Measurements from ENCODE around the gene CTTNBP2NL. TPM values are rescaled to one million over a fixed set of nuclear protein-coding genes. Genes with fewer than 3 reads are reported as not detected.

Gene CTTNBP2NL, protein sequence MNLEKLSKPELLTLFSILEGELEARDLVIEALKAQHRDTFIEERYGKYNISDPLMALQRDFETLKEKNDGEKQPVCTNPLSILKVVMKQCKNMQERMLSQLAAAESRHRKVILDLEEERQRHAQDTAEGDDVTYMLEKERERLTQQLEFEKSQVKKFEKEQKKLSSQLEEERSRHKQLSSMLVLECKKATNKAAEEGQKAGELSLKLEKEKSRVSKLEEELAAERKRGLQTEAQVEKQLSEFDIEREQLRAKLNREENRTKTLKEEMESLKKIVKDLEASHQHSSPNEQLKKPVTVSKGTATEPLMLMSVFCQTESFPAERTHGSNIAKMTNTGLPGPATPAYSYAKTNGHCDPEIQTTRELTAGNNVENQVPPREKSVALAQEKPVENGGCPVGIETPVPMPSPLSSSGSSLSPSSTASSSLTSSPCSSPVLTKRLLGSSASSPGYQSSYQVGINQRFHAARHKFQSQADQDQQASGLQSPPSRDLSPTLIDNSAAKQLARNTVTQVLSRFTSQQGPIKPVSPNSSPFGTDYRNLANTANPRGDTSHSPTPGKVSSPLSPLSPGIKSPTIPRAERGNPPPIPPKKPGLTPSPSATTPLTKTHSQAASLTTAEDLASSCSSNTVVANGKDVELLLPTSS
- total RNA-seq (2022; extraction: Qiagen RNA extraction): 5.1 to 9.9 TPM (median 7.6 TPM) in 5 replicates

DNA sequence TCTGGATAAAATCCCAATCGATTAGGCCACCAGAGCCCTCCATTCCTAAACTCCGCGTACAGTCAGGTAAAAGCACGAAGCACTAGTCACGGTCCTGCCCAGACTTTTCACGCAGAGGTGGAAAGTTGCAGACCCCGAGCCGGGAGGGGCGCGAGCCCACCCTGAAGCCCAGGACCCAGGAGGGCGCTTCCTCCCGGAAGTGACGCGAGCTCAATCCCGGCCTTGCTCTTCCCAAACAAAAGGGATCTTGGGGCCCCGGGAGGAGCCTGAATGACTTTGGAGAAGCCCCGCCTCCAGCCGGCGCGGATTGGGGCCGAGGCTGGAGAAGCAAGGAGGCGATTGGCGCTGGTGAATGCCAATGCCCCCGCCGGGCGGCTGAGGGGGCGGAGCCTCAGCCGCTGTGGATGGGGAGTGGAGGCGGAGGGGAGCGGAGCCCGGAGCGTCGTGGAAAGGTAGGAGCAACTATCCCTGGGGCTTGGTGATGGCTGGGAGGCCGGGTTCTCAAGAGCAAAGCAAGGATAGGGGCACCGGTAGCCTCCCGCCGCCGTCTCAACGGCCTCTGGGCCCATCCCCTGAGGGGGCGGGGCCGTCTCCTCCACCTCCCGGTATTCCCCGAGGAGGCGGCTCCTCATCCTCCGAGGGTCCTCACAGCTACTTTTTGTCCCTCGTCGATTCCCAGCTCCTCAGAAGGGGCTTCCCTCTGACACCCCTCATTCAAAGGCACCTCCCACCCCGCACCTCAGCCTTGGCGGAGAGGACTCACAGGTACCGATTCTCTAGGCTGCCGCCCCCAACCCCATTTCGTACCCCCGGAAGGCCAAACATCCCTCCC is at the start of gene CTTNBP2NL:
Gene CTTNBP2NL (plus strand): TSS at position 394 of the 832 bp plus-strand sequence. CDS start 19,952 bp downstream, outside the sequence.

DNA sequence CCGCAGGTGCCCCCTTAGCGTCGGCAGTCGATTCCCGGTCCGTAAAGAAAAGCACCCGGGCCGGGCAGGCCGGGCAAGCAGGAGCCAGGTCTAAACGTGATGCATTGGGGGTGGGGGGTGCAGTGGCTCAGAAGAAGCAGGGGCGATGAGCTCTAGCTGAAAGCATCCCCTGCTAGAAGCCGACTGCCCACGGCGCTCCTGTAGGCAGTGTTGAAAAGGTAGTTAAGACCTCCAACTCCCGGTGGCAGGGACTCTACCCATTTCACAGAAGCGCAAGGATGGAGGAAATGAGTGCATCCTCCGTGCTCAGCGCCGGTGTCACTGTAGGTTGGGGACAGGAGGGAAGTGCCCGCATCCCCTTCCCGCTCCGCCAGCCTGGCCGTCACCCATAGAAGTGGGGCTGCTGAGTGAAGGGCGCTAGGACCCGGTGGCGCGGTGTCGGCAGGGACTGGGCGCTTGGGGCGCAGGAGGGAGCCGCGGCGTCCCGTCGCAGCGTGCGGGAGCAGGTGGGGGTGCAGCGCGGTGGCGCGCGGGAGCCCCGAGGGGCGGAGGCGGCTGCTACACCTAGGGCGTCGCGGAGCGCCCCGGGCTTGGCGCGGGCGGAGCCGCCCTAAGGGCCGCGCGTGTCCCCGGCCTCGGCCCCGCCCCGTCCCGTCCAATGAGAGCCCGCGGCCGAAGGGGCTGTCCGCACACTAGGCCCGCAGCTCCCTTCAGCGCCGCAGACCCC is 112.4 kb downstream of the CTTNBP2NL start, which contains the start of gene WNT2B:
Gene WNT2B (plus strand): TSS at position 688 of the 727 bp plus-strand sequence. CDS start 298 bp downstream, outside the sequence.

Other genes with a start within 250 kb of the CTTNBP2NL start
- 0.12 to 0.28 TPM (median 0.23 TPM) in 5 replicates for gene WNT2B, start 112.8 kb downstream of the CTTNBP2NL start, total RNA-seq (2022; extraction: Qiagen RNA extraction)
- 11.0 to 12.0 TPM (median 11.6 TPM) in 5 replicates for gene ST7L, start 222.9 kb downstream of the CTTNBP2NL start, total RNA-seq (2022; extraction: Qiagen RNA extraction)
- 56.0 to 66.5 TPM (median 63.5 TPM) in 5 replicates for gene CAPZA1, start 223.6 kb downstream of the CTTNBP2NL start, total RNA-seq (2022; extraction: Qiagen RNA extraction)